ENCODE measurements around the gene LRP2BP. TPM values are rescaled to one million over a fixed set of nuclear protein-coding genes. Genes with fewer than 3 reads are reported as not detected.

LRP2BP gene
- total and polyA plus RNA-seq, 2 experiments from 2014 or later: 0.28 to 1.7 TPM

DNA sequence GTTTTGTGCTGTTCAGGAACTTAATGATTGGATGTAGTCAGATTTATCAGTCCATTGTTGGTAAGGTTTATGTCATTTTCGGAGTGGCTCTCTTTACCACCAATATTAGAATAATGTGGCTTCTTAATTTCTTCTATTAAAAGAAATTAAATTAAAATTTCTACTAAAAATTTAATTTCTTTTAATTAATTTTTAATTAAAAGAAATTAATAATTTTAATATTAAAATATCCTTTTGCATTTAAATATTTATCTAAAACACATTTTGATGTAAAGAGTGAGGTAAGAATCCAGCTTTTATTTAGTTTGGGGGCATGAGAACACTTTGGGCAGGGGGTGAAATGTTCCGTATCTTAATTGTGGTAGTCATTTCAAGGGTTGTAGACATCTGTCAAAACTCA is 45.8 kb upstream of the LRP2BP start (continued):
- TF ChIP-seq EZH2 (IDR thresholded peaks at IDR 0.05; ENCODE audit: low read depth, unreplicated experiment) (no peak), CREB1 (CRISPR knock-in tag; IDR thresholded peaks at IDR 0.05; ENCODE audit: low read depth) (no peak), STAT1 (IDR thresholded peaks at IDR 0.05; ENCODE audit: unreplicated experiment) (no peak), NANOG (IDR thresholded peaks at IDR 0.05; ENCODE audit: borderline replicate concordance) (no peak), EZH2phosphoT487 (IDR thresholded peaks at IDR 0.05; ENCODE audit: unreplicated experiment) (no peak)
- TF ChIP-seq, protein P1, sequence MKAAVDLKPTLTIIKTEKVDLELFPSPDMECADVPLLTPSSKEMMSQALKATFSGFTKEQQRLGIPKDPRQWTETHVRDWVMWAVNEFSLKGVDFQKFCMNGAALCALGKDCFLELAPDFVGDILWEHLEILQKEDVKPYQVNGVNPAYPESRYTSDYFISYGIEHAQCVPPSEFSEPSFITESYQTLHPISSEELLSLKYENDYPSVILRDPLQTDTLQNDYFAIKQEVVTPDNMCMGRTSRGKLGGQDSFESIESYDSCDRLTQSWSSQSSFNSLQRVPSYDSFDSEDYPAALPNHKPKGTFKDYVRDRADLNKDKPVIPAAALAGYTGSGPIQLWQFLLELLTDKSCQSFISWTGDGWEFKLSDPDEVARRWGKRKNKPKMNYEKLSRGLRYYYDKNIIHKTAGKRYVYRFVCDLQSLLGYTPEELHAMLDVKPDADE (IDR thresholded peaks at IDR 0.05): no peak
- TF ChIP-seq, protein P2, sequence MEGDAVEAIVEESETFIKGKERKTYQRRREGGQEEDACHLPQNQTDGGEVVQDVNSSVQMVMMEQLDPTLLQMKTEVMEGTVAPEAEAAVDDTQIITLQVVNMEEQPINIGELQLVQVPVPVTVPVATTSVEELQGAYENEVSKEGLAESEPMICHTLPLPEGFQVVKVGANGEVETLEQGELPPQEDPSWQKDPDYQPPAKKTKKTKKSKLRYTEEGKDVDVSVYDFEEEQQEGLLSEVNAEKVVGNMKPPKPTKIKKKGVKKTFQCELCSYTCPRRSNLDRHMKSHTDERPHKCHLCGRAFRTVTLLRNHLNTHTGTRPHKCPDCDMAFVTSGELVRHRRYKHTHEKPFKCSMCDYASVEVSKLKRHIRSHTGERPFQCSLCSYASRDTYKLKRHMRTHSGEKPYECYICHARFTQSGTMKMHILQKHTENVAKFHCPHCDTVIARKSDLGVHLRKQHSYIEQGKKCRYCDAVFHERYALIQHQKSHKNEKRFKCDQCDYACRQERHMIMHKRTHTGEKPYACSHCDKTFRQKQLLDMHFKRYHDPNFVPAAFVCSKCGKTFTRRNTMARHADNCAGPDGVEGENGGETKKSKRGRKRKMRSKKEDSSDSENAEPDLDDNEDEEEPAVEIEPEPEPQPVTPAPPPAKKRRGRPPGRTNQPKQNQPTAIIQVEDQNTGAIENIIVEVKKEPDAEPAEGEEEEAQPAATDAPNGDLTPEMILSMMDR (conservative IDR thresholded peaks at IDR 0.05; ENCODE audit: low read depth in 2 of 2): no peak

DNA sequence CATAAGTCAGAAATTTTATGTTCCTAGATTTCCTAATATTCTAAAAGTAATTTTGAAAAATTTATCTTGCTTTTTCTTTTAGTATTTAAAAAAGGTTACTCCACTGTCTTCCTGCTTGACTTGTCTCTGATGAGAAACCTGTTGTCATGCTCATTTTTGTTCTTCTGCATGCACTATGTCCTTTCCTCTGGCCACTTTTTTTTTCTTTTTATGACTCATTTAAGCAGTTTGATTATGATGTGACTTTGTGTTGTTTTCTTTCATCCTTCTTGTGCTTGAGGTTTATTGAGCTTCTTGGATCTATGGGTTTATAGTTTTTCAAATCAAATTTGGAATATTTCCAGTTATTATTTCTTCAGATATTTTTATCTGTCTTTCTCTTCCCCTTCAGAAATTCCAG is 42.1 kb upstream of the LRP2BP start:
- Histone ChIP-seq H3K27me3 (ENCODE audit: insufficient read depth) (no peaks in the 10 kb centered on the region), H3K4me3 (no peak overlapping the region), H2AFZ (no peak overlapping the region), H3K79me2 (replicated peaks; ENCODE audit: insufficient read depth) (no peaks in the 10 kb centered on the region), H3K4me2 (no peak overlapping the region), H3K9me2 (ENCODE audit: insufficient read depth) (no peaks in the 10 kb centered on the region), H3K27ac (ENCODE audit: low read depth) (no peak overlapping the region), H4K20me1 (replicated peaks; ENCODE audit: insufficient read depth) (no peaks in the 10 kb centered on the region), H3K36me3 (ENCODE audit: insufficient read depth) (no peaks in the 10 kb centered on the region), H3F3A (replicated peaks; ENCODE audit: low read depth) (no peaks in the 10 kb centered on the region), H3K4me1 (ENCODE audit: insufficient read depth) (no peaks in the 10 kb centered on the region)
- DNase-seq (ENCODE audit: low spot score) (no peak), ATAC-seq (no peak)
- Mint-ChIP-seq H3K27ac (no peak overlapping the region), H3K27me3 (ENCODE audit: insufficient read depth, low read depth, poor library complexity) (no peaks in the 10 kb centered on the region), H3K36me3 (ENCODE audit: low read depth) (no peaks in the 10 kb centered on the region), H3K4me3 (no peak overlapping the region), H3K9me3 (no peaks in the 10 kb centered on the region), H3K4me1 (no peaks in the 10 kb centered on the region)
- TF ChIP-seq EZH2phosphoT487 (IDR thresholded peaks at IDR 0.05; ENCODE audit: unreplicated experiment) (no peak), NANOG (IDR thresholded peaks at IDR 0.05; ENCODE audit: borderline replicate concordance) (no peak), CREB1 (CRISPR knock-in tag; IDR thresholded peaks at IDR 0.05; ENCODE audit: low read depth) (no peak), EZH2 (IDR thresholded peaks at IDR 0.05; ENCODE audit: low read depth, unreplicated experiment) (no peak), POLR2AphosphoS5 (IDR thresholded peaks at IDR 0.05; ENCODE audit: low read depth) (no peak), JUNB (IDR thresholded peaks at IDR 0.05; ENCODE audit: unreplicated experiment) (no peak), ZNF114 (CRISPR knock-in tag; IDR thresholded peaks at IDR 0.05) (no peak), ZNF331 (CRISPR knock-in tag; IDR thresholded peaks at IDR 0.05; ENCODE audit: low read depth) (no peak)
- TF ChIP-seq, protein P2 (conservative IDR thresholded peaks at IDR 0.05; ENCODE audit: low read depth in 2 of 2): no peak
- TF ChIP-seq, protein P1 (IDR thresholded peaks at IDR 0.05): no peak
- TF ChIP-seq, protein P3, sequence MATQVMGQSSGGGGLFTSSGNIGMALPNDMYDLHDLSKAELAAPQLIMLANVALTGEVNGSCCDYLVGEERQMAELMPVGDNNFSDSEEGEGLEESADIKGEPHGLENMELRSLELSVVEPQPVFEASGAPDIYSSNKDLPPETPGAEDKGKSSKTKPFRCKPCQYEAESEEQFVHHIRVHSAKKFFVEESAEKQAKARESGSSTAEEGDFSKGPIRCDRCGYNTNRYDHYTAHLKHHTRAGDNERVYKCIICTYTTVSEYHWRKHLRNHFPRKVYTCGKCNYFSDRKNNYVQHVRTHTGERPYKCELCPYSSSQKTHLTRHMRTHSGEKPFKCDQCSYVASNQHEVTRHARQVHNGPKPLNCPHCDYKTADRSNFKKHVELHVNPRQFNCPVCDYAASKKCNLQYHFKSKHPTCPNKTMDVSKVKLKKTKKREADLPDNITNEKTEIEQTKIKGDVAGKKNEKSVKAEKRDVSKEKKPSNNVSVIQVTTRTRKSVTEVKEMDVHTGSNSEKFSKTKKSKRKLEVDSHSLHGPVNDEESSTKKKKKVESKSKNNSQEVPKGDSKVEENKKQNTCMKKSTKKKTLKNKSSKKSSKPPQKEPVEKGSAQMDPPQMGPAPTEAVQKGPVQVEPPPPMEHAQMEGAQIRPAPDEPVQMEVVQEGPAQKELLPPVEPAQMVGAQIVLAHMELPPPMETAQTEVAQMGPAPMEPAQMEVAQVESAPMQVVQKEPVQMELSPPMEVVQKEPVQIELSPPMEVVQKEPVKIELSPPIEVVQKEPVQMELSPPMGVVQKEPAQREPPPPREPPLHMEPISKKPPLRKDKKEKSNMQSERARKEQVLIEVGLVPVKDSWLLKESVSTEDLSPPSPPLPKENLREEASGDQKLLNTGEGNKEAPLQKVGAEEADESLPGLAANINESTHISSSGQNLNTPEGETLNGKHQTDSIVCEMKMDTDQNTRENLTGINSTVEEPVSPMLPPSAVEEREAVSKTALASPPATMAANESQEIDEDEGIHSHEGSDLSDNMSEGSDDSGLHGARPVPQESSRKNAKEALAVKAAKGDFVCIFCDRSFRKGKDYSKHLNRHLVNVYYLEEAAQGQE (IDR thresholded peaks at IDR 0.05; ENCODE audit: unreplicated experiment): no peak
